Stimulated activated CD4-positive, alpha-beta T cell treated with anti-CD3 and anti-CD28 coated beads, Interleukin-2, amount 100 ng/mL, for 24 hours (primary cell): ENCODE measurements around the gene AK4.
"Not testable (repeated sequence)": the region's sequence is repeated elsewhere in the genome, so short reads cannot be mapped to it uniquely, and the experiment has no call there.

Experiments
- DNase-seq, 2 donors: peaks; one replicate each; pipeline ENCODE4 v3.0.0-alpha.2; 2020

The AK4 gene

DNA sequence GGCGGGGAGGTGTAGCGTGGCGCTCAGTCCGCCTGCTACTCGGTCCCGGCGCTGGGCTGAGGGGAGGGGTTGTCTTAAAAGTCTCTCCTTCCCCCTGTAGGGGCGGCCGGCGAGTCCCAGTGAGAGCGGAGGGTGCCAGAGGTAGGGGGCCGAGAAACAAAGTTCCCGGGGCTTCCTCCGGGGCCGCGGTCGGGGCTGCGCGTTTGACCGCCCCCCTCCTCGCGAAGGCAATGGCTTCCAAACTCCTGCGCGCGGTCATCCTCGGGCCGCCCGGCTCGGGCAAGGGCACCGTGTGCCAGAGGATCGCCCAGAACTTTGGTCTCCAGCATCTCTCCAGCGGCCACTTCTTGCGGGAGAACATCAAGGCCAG lies at the start of gene AK4:
AK4 (plus strand) TSS at position 26 of the 370 bp plus-strand sequence; CDS start at position 231, 205 bp downstream.
- DNase-seq, result not testable (repeated sequence)

DNA sequence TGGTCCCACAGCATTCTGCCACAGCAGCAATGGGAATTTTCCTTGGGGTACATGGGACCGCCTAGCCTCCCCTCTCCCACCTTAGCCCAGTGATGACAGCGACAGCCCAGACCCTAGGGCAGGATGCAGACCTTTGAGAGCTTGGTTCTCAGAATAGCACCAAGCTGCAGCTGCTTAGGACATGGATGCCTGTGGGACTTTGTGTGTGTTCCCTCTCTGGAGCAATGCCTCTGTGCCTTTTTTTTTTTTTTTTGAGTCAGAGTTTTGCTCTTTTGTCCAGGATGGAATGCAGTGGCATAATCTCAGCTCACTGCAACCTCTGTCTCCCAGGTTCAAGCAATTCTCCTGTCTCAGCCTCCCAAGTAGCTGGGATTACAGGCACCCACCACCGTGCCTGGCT lies 44.2 kb upstream of the AK4 start:
- DNase-seq, result no peak

DNA sequence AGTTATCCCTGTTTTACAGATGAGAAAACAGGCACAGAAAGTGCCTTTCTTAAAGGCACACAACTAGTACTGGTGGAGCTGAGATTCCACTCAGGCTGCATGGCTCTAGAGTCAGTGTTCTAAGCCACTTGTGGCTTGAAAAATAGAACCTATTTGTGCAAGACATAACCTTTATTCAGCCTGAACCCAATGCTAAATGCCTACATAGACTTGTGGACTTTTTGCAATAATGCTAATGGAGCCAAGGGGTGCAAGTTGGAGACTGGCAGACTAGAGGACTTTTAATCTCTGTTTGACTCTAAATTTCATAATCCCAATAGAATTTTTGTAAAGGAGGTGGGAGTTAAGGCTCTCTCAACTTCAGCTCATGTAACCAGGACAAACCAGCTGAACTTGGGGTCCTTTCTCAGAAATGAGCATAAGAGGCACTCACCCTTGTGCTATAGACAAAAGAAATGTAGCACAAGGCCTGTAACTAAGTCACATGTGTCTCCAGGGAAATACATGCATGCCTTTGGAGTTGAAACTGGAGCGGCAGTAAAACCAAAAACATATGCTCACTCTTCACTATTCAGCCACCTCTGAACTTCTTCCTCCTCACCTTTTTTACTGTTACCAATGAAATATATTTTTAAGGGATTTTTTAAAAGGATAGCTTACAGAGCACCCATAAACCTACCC lies 43.0 kb upstream of the AK4 start:
- no peak for DNase-seq

DNA sequence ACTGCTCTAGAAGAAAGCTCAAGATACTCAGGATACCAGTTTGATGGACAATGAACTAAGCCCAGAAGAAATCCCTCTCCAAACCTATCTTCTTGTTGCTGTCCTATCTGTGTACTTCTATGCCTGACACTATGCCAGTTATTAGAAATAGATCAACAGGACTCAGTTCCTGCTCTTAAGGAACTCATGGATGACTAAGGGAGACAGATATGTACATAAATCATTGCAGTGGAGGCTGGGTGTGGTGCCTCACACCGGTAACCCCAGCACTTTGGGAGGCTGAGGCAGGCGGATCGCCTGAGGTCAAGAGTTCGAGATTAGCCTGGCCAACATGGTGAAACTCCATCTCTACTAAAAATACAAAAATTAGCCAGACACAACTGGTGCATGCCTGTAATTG lies 42.4 kb upstream of the AK4 start:
- no peak for DNase-seq

DNA sequence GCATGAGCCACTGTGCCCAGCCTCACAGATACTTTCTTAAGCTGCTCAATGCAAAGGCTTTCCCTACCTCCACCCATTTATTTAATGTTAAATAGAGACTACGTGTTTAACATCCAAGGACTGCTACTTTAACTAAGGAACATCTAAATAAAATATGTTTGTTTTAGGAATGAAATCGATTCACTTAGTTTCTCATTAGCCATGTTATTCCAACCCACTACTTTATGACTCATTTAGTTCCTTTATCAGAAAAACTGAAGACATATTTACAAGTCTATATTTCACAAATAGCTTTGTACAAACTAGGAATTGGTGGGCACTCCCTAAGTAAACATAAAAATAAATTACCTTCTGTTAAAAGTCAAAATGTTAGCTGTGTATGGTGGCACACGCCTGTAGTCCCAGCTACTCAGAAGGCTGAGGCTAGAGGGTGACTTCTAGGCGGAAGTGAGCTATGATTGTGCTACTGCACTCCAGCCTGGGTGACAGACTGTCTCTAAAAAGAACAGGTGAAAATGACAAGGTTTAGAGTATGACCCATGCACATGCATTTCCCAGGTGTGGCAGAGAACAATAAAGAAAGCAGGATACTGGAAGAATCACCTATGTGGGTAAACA lies 39.9 kb upstream of the AK4 start:
- no peak for DNase-seq

DNA sequence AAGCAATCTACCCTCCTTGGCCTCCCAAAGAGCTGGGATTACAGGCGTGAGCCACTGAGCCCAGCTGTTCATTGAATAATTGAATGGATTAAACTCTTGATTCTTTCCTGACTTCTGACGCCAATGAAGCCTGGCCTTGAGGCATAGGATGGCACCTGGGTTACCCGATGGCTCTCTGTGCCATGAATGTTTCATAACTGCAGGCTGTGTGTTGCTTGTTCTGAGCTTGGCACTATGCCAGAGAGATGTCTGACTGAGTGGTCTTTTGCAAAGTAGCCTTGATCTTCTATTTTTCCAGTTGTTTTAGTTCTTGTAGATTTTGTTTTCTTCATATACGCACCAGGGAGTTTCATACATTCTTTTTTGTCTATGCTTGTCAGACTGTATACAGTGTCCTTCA lies 38.5 kb upstream of the AK4 start:
- DNase-seq, result no peak

DNA sequence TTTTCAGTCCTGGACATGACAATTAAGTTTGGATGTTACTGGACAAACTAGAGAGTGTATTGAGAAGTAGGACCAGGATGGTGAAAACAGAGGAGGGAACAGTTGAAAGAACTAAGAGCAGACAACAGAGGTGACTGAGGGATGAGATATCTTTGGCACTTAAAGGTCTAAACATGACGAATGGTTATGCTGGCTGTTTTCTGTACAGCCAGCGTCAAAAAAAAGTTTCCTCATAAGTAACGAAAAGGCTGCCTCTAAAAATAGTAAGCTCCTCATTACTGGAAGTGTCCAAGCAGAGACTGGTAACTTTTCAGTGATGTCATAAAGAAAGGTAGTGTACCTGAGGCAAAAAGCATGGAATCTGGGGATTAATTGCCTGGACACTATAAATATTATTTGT lies 35.2 kb upstream of the AK4 start:
- DNase-seq, result no peak

DNA sequence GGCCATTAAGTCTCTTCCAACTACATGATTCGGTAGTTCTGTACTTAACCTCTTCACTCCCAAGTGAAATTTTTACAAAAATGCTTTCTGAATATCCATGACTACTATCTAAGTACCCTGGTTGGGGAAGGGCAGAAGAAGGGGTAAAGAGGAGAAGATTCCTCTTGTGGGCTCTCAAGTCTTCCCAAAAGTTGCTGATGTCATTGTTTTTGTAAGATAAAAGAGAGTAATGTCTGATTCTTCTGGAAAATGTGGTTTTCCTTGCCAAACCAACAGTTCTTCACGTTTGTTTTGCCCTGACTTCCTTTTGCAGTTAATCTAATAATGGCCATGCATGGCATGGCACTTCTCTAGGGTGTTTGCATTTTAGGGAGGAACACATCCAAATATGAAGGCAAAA lies 34.7 kb upstream of the AK4 start:
- no peak for DNase-seq

DNA sequence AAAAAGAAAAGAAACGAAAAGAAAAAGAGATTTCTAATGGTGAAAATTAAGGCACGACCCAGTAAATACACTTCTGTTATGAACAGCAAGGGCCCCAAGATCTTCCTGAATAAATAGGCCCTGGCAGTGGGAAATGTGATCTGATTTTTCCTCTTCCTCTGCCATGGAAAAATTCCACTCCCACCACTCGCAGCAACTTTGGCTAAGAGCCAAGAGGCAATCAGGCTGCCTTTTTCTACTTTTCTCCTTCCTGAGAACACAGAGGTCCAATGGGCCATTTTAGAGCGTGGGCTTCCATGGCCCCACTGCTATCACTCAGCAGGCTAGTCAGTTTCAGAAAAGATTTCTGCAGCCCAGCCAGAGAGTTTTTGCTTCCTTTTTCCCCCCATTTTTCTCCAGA lies 33.7 kb upstream of the AK4 start:
- no peak for DNase-seq

DNA sequence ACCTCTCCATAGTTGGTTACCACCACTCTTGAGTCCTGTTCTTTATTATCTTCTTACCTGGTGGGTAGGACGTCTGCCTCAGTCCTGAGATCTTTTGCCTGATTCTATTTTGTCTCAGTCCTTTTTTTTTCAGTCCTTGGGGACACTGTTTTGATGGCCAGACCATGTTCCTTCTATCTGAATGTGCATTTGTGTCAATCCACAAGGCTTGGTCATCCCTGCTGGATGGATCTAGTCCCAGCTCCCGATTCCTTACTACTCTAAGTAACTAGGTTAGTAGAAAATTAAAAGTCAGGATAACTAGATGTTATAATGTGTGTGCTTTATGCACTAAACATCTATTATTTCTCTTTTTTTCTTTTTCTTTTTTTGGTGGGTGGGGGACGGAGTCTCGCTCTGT lies 28.1 kb upstream of the AK4 start:
- DNase-seq, result no peak

DNA sequence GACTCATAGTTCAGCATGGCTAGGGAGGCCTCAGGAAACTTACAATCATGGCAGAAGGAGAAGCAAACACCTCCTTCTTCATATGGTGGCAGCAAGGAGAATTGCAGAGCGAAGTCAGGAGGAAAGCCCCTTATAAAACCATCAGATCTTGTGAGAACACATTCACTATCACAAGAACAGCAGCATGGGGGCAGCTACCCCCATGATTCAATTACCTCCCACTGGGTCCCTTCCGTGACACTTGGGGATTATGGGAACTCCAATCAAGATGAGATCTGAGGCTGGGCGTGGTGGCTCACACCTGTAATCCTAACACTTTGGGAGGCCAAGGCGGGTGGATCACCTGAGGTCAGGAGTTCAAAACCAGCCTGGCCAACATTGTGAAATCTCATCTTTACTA lies 18.9 kb upstream of the AK4 start:
- DNase-seq, result not testable (repeated sequence)

DNA sequence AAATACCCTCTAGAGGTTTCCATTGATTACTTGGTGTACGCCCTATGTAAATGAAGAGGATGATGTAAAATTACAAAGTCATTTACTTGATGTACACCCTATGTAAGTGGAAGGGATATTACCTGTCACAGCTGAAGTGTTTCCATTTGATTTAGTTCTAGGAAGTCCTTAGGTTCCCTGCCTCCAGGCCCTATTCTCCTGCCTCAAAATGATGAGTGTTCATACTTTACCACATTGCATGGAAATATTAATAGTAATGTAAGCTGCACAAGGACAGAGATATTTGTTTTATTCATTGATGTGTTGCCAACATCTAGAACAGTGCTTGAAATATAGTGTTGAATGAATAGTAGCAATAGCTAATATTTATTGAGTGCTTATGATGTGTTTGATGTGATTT lies 9.5 kb upstream of the AK4 start:
- no peak for DNase-seq

DNA sequence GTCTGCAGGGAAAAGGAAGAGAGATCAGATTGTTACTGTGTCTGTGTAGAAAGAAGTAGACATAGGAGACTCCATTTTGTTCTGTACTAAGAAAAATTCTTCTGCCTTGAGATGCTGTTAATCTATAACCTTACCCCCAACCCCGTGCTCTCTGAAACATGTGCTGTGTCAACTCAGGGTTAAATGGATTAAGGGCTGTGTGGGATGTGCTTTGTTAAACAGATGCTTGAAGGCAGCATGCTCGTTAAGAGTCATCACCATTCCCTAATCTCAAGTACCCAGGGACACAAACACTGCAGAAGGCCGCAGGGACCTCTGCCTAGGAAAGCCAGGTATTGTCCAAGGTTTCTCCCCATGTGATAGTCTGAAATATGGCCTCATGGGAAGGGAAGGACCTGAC lies 8.2 kb upstream of the AK4 start:
- not testable (repeated sequence) for DNase-seq

DNA sequence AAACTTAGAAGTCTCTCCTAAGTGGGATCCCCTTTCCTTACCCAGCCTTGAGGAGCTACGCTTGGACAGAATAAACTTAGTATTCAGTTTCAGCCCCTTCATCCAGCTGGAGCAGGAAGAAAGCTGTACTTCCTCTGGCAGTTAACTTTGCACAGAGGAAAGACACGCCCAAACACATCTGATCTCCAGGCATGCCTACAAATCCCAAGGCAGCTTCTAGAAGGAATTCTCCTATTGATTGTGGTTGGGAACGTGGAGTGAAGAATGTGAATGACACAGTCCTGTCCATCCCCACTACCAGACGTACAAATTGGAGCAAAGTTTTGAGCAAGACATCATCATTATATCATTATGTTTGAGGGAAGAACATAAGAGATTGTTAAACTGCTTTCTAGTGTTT lies 6.6 kb upstream of the AK4 start:
- DNase-seq, result no peak

DNA sequence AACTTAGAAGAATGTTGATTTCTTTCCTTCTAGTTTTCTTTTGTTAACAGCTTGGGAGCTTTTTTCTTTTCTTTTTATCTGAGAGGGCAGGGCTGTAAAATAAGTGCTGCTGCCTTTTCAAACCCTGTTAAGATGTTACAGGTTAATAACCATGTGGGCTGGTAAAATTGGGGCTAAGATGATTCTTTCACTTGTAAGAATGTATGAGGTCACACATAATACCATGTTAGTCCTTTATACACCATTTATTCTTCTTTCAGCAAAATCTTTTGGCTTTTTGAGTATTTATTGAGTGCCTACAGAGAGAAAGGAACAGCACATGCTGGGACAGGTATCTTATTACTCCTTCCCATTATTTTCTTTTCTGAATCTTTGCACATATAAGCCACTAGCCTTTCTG lies 6.1 kb upstream of the AK4 start:
- DNase-seq, result no peak

DNA sequence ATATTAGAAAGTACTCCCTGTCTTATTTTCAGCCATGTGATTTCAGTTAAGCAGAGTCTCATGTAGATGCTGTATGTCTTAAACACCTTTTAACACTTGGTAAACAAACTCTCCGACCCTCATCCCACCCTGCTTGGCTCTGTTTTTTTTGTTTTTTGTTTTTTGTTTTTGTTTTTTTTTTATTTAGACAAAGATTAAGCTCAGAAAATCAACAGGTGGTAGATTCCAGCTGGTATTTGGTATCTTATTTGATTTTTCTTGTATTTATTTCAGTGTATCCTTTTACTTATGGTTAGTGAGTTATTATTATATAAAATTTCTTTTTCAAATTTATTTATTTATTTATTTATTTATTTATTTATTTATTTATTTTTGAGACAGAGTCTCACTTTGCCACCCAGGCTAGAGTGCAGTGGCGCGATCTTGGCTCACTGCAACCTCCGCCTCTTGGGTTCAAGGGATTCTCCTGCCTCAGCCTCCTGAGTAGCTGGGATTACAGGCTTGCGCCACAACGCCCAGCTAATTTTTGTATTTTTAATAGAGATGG lies 4.8 kb upstream of the AK4 start:
- not testable (repeated sequence) for DNase-seq

DNA sequence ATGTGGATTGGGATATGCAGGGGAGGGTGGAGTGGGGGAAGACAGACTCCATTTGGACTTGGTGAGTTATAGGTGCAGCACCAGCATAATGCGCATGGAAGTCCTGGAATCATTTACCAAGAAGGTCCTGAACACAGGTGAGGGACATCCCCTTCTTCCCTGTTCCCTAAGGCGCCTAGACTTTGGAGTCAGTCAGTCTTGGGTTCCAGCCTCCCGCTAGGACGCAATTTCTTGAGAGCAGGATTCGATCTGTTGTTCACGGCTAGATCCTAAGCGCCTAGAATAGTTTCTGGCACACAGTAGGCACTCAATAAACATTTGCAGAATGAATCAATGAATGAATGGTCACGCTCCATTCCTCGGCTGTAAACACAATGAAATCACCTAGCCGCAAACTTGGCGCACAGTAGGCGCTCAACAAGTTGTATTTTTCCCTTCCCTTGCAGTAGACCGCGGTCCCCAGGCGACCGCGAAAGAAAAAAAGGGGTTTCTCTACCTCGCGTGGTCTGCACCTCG lies 1.0 kb upstream of the AK4 start:
- DNase-seq, result no peak

DNA sequence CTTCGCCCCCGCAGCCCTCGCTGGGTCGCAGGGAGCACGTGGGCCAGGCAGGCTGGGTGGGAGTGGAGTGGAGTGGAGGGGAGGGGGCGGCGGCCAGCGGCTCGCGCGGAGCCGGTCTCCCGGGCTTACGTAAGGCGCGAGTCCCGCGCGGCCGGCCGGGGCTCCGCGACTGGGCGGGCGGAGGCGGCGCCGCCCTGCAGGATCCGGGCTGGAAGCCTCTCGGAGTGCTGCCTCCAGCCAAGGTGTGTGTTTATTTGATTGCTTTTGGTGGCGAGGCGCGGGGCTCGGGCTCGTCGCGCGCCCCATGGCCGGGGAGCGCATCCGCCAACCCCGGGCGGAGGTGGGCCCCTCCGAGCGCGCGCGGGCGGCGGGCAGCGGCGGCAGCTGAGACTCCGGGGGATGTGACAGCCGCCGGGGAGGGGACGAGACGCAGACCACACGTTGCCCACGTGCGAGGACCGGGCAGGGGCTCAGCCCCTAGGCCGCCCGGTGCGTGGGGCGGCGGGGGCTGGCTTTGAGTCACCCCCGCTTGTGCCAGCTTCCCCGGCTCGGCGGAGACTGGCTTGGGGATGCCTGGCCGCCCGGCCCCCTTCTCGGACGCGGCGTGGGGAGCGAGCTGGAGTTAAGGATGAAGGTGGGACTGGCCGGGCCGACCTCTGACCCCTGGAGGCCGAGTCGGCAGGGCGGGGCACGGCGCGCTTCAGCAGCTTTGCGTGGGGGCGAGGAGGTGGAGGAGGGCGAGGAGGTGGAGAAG lies 402 bp upstream of the AK4 start:
- peak; percentile 26 to 59 for DNase-seq

DNA sequence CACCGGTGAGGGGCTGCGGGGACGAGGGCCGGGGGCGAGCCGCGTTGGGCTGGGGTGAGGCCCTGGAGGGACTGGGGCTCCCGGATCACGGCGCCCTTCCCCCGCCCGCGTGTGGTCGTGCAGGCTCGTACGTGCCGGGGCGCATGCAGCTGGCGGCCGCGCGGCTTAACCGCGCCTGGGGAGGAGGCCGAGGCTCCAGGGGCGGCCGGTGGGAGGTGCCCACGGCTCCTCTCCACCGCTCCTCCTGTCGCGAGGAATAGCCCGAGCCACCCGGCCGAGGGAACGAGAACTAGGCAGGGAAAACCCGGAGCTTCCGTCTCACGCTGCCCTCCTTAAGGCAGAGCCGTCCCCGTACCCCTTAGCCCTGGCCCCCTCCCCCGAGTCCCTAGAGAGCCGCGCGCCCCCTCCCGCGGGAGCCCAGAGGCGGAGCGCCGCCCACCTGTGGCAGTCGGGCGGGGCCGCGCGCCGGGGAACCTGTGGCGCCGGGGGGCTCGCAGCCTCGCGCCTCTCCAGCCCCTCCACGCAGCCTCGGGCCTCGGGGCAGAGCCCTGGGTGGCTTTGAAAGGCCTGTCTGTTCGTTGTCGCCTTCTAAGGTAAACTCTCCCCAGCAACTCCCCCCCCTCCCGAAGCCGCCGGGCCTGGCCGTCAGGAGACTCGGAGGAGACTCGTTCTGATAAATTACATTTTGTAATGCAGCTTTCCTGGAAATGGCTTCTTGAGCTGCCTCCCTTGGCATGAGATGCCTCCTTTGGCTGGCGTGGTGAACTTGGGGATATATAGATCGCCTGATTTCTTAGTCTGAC lies 746 bp downstream of the AK4 start:
- DNase-seq, result peak; percentile 35 to 71

DNA sequence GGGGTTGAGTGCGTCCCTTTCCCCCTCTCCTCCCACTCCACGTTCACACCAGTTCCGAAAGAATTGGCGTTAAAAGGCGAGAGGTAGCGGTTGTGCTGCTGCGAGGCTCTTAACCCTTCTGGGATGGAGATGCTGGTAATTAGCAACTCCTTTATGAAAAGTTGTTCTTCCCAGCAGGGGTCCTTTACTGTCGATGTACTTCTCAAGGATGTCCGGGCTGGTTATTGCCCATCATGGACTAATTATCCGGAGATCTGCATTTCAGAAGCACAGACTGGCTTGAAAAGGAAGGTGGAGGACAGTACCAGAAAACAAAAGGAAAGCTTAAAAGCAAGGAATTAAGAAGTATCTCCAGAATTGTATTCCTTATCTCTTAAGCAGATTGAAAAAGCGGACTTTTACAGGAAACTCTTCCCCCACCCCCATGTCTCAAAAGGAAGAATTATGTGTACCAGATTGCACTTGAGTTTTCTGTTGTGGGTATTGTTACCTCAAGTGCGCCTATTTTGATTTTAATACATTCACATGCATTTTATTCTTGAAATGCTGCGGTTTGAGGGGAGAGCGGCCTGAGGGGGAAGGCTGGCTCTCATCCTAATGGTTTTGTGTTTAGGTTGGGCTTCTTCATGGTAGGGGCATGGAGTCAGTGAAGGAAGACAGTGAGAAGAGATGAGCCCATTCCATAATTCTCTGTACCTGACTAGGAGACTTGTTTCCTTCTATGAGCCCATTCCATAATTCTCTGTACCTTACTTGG lies 1.5 kb downstream of the AK4 start:
- no peak for DNase-seq

DNA sequence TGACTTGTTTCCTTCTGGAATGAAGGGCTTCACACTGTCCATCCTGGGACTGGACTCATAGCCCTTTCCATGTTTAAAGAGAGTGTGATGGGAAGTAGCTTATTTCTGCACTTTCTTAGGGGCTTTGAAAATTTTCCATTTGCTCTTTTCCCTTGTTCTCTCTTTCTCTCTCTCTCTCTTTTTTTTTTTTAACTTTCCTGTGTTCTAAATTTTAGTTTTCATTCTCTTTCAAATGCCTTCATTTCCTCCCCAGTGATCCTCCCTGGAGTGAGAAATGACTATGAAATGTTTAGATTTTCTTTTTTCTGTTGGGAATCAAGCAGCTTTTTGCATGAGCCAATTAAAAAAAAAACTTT lies 2.1 kb downstream of the AK4 start:
- no peak for DNase-seq

DNA sequence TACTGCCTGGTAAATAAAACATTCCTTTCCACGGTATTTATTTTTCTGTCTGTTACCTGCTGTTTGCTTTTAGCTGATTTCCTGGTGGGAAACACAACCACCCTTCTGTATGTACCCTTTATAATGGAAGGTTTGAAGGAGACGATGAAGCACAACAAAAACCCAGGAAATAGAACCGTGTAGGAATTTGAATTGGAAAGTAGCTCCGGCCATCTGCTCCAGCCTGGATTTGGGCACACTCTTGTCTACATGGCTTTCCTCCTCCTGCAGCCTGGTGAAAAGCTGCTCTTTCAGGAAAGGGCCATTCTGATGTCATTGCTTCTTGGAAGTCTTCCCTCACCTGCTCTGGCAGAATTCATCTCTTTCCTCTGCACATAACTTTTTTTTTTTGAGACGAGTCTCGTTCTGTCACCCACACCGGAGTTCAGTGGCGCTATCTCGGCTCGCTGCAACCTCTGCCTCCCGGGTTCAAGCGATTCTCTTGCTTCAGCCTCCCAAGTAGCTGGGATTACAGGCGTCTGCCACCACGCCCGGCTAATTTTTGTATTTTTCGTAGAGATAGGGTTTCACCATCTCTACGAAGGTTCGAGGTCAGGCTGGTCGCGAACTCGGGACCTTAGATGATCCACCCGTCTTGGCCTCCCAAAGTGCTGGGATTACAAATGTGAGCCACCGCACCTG lies 2.7 kb downstream of the AK4 start:
- no peak for DNase-seq
